CD4-positive, alpha-beta T cell treated with Interleukin-10 for 1 hour (primary cell): Measurements from ENCODE around the gene M1AP.

ENCODE experiments used
- DNase-seq: peaks from one replicate; pipeline ENCODE4 v3.0.0-alpha.2; 2020

The M1AP gene, protein sequence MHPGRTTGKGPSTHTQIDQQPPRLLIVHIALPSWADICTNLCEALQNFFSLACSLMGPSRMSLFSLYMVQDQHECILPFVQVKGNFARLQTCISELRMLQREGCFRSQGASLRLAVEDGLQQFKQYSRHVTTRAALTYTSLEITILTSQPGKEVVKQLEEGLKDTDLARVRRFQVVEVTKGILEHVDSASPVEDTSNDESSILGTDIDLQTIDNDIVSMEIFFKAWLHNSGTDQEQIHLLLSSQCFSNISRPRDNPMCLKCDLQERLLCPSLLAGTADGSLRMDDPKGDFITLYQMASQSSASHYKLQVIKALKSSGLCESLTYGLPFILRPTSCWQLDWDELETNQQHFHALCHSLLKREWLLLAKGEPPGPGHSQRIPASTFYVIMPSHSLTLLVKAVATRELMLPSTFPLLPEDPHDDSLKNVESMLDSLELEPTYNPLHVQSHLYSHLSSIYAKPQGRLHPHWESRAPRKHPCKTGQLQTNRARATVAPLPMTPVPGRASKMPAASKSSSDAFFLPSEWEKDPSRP

DNA sequence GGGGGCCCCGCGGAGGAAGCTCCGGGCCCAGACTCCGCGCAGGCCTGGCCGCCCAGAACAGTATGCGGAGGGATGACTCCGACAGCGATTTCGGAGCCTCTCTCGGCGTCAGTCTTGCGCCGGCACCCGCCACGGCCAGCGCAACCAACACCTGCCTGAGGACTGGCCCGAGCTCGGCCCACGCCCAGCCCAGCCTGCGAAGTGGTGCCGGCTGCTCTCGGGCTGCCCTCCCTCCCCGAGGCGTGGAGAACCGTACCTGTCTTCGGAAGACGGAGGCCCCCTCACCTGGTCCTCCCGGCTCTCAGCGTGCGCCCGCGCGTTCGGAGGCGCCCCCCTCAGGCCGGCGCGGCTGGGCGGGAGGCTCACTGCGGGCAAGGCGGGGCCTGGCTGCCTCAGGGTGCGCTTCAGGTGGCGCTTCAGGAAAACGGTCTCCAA lies at the start of gene M1AP:
M1AP (minus strand) TSS at position 322 of the 435 bp plus-strand sequence. CDS start 8,055 bp downstream, outside the sequence.
- DNase-seq, result no peak

DNA sequence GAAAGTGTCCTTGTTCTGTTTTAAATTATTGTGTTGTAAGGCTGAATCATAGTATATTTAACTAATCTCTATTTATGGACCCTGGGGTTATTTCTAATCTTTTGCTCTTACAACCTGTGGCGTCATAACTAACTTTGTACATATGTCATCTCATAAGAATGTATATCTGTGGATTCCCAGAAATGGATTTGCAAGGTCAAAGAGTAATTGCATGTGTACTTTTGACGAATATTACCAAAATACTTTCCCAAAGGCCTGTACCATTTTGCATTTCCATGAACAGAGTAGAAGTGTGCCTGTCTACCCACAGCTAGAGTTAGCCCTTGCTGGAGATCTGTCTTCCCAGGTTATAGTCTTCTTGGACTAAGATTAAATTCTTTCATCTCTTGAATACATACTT lies 48.7 kb upstream of the M1AP start:
- DNase-seq, result no peak

- no peak for DNase-seq
Observed at GRCh38 chr2:74695663-74696062, 47.5 kb upstream of the M1AP start.

DNA sequence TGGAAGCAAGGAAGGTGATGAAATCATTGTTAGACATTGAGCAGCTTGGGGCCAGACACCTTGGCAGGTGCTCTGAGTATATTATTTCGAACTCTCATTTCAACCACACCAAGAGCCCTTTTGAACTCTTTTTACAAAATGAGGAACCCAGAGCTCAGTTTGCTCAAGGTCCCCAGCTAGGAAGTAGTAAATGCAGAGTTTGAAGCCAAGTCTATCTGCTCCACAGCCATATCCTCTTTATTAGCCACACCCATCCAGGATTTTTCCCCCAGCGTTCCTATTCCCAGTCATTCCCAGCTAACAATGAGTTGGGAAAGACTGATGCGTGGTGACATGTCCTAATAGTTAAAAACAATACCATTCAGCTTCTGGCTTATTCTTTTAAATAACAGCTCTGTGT lies 46.2 kb upstream of the M1AP start:
- DNase-seq, result no peak

GRCh38 chr2:74693668-74694067 lies 45.5 kb upstream of the M1AP start:
- no peak for DNase-seq

DNA sequence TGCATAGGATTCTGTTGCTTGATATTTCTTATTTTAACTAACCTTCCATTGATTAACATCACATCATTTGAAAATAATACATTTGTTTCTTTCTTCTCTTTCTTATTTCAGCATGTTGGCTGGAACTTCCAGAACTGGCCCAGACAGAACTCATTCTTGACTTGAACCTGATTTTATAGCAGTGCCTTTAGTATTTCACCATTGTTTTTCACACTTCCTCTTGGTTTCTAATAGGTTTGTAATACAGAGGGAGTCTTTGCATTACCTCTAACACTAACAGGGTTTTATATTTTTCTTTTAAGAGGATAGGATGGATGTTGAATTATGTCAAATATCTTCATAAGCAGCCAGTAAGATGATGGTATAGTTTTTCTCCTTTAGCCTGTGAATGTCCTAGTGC lies 45.1 kb upstream of the M1AP start:
- DNase-seq, result no peak

GRCh38 chr2:74691929-74692328 lies 43.8 kb upstream of the M1AP start:
- DNase-seq, result no peak

DNA sequence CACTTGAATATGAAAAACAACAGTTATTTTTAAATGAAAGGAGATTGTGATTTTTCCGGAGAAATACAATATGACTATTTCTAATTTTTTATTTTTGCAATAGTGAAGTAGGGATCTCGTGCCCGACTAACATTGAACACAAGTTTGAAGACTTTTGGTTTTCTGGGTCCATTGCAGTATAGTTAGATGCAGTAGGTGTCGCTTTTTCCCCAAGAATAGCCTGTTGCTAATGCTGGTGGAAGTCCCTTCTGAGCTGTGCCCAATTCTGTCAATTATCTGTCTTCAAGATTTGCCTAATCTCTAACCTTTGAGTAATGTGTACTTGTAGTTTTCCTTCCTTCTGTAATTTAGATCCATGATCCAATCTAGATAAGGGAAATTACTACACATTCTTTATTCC lies 42.4 kb upstream of the M1AP start:
- peak; percentile 53 for DNase-seq

DNA sequence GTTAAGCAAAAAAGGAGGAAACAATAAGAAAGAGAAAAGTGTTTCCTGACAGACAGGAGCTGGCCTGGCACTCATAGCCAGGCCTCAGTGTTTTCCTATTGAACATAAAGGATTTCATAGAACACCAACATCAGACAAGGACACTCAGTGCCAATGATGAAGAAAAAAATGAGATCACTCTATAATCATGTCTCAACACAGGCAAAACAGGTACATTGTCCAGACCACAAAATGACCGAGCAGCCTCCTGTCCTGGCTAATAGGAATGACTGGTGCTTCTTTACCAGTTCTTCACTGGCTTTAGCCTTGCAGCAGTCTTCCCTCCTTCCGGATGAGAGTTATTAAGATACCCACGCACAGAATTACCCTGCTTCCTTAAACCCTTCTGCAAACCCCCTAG lies 41.5 kb upstream of the M1AP start:
- DNase-seq, result no peak

DNA sequence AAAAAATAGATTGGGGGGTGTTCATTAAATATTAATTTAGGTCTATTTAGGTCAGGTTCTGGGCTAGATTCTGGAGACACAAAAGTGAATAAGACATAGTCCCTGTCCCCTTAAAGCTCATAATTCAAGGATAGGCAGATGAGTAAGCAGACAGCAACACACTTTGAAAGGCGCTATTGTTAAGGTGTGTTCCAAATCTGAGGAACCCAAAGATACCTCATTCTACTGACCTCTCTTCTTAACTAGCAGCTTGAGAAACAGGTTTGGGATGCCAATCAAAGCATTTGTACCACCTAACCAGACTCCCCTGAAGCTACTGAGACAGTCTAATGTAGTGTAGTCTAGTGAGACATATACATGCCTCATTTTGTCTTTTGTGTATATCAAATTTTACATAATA lies 40.8 kb upstream of the M1AP start:
- DNase-seq, result no peak

- DNase-seq, result no peak
Observed at GRCh38 chr2:74685408-74685807, 37.3 kb upstream of the M1AP start.

DNA sequence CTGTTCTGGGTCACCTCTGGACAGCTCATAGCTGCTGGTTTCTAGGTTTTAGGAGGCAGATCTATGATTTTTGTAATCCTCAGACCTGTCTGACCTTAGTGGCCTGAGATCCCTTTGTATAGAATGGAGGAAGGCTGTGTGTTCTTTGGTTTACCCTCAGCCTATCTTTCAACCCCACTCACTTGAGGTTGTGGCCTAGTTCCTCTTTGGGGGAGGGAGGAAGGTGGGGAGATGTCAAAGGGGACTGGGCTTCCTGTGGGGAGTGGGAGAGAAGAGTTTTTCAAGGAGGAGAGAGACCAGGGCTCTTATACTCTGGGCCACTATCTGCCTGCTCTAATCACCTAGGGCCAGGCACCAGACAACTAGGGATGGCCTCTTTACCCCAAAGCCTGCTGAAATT lies 34.4 kb upstream of the M1AP start:
- DNase-seq, result no peak

GRCh38 chr2:74679615-74680014 lies 31.5 kb upstream of the M1AP start:
- no peak for DNase-seq

- no peak for DNase-seq
Observed at GRCh38 chr2:74676331-74676730, 28.2 kb upstream of the M1AP start.

GRCh38 chr2:74675090-74675489 lies 27.0 kb upstream of the M1AP start:
- no peak for DNase-seq

DNA sequence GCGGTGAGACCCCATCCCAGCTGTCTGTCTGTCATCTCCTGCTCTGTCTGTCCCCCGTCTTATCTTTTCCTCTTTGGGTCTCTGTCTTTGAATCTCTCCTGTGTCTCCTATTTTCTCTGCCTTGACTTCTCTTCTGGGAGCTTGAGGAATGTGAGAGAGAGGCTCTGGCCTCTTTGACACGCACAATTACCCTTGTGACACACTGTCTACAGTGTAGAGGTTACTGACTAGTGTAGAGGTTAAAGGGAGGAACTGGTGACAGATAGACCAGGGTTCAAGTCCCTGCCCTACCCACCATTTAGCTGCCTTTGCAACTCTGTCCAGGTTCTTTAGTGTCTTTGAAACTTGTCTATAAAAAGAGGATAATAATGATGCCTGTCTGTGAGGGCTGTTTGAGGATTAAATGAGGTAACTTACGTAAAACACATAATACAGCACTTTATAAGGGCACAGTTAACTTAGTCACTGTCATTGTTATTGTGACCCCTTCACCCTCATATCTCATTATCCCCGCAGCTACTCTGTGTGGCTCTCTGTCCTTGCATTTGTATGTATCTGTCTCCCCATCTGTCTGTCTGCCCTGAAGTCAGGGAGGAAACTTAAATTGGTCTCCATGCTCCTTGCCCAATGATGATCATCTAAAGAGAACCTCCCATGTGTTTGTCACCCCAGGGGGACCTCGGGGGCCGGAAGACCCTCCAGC lies 25.8 kb upstream of the M1AP start:
- no peak for DNase-seq

DNA sequence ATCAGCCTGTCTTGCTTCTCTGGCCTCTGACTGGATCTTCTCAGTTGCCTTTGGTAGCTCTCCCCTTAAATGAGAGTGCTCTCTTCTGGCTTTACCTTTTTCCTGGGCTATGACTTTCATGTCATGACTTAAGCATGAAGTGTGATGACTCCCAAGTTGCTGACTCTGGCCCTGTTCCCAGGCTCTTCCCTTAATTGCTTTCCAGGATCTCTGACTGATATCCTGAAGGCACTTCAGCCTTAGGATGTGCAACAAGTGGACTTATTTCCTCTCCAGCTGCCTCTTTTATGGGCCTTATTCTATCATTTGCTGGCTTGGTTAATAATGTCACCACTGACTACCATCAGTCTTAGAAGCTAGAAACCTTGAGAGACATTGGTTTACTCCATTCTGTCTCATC lies 23.3 kb upstream of the M1AP start:
- no peak for DNase-seq

DNA sequence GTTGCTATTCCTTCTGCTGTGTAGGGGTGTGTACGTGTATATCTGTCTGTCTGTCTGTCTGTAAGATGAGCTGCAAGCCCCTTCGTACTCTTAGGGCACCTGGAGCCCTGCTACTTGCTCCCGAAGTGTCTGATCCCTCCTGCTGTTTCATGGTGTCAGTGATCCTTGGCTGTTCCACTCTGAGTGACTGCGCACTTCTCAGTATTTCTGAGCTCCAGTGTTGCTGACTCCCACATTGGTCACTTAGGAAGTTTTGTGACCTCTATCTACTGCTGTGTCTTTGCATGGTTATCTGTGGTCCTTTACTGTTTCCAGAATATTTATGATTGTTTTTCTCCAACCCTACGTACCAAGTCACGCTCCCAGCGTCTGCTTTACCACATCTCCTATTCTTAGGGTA lies 22.1 kb upstream of the M1AP start:
- DNase-seq, result no peak

DNA sequence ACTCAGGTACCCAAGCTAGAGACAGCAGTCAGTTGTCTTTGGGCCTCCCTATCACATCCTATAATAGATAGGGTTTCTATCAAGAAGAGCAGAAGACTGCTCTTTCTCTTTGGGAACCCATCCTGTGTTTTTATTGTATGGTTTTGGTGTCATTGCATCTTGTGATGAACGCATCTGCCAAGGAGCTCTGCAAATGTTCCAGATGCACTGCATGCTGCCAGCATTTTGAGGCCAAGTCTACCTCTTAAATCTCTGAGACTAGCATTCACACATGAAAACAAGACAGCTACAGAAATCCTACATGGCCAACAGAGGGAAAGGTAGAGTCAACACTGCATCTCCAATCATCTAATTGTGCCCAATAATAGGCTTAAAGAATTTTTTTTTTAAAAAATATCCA lies 20.0 kb upstream of the M1AP start:
- no peak for DNase-seq

- DNase-seq, result no peak
Observed at GRCh38 chr2:74659462-74659861, 11.3 kb upstream of the M1AP start.

DNA sequence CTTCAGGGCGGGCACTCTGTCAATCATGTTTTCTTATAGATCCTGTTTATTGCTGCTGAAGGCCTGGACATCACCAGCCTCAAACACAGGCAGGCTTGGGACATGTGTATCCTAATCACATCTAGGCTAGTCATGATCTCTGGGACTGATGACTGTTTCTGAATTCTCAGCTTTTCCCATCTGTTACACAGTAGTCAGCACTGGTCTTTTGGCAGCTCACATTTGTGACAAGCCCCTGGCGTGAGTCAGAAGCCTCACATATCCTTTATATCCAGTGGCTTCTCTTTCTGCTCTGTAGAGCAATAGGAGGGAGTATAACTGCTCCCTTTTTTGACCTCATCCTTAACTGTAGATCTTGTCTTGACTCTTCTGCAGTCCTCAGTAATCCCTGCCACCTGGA lies 10.4 kb upstream of the M1AP start:
- no peak for DNase-seq

GRCh38 chr2:74655579-74655978 lies 7.4 kb upstream of the M1AP start:
- no peak for DNase-seq

GRCh38 chr2:74653985-74654882 lies 6.1 kb upstream of the M1AP start, which contains the start of gene SEMA4F:
TSS of gene SEMA4F (plus strand) at chr2:74654247. CDS start at chr2:74654377, 130 bp downstream.
- DNase-seq, result peak; percentile 96
